ENCODE measurements around the gene DDI2.

DNA sequence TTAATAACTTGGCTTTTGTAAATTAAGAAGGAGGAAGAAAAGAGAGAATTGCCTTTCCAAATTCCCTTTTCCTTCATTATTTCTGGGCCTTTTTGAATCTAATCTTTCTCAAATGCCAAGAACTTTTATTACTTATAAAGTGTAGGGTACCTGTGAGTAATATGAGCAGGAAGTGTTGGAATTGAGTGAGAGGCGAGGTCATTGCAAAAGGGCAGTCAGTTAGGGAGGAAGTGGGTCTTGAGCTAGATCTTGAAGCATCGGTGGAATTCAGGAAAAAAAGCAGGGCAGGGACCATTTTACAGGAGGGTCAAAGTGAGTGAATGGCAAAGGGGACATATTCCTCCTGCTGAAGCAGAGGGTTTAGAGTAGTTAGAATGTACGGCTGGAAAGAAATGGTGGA is 23.4 kb downstream of the DDI2 start:
- TF ChIP-seq, protein P1, sequence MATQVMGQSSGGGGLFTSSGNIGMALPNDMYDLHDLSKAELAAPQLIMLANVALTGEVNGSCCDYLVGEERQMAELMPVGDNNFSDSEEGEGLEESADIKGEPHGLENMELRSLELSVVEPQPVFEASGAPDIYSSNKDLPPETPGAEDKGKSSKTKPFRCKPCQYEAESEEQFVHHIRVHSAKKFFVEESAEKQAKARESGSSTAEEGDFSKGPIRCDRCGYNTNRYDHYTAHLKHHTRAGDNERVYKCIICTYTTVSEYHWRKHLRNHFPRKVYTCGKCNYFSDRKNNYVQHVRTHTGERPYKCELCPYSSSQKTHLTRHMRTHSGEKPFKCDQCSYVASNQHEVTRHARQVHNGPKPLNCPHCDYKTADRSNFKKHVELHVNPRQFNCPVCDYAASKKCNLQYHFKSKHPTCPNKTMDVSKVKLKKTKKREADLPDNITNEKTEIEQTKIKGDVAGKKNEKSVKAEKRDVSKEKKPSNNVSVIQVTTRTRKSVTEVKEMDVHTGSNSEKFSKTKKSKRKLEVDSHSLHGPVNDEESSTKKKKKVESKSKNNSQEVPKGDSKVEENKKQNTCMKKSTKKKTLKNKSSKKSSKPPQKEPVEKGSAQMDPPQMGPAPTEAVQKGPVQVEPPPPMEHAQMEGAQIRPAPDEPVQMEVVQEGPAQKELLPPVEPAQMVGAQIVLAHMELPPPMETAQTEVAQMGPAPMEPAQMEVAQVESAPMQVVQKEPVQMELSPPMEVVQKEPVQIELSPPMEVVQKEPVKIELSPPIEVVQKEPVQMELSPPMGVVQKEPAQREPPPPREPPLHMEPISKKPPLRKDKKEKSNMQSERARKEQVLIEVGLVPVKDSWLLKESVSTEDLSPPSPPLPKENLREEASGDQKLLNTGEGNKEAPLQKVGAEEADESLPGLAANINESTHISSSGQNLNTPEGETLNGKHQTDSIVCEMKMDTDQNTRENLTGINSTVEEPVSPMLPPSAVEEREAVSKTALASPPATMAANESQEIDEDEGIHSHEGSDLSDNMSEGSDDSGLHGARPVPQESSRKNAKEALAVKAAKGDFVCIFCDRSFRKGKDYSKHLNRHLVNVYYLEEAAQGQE (IDR thresholded peaks at IDR 0.05): no peak
- no peak for TF ChIP-seq RAD21 (IDR thresholded peaks at IDR 0.05)
- TF ChIP-seq, protein P2, sequence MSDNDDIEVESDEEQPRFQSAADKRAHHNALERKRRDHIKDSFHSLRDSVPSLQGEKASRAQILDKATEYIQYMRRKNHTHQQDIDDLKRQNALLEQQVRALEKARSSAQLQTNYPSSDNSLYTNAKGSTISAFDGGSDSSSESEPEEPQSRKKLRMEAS (IDR thresholded peaks at IDR 0.05): no peak
- TF ChIP-seq, protein P3, sequence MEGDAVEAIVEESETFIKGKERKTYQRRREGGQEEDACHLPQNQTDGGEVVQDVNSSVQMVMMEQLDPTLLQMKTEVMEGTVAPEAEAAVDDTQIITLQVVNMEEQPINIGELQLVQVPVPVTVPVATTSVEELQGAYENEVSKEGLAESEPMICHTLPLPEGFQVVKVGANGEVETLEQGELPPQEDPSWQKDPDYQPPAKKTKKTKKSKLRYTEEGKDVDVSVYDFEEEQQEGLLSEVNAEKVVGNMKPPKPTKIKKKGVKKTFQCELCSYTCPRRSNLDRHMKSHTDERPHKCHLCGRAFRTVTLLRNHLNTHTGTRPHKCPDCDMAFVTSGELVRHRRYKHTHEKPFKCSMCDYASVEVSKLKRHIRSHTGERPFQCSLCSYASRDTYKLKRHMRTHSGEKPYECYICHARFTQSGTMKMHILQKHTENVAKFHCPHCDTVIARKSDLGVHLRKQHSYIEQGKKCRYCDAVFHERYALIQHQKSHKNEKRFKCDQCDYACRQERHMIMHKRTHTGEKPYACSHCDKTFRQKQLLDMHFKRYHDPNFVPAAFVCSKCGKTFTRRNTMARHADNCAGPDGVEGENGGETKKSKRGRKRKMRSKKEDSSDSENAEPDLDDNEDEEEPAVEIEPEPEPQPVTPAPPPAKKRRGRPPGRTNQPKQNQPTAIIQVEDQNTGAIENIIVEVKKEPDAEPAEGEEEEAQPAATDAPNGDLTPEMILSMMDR (IDR thresholded peaks at IDR 0.05; ENCODE audit: low read depth, low read length, missing input control): no peak
- TF ChIP-seq JUND (IDR thresholded peaks at IDR 0.05): no peak
- no peak for TF ChIP-seq YY1 (IDR thresholded peaks at IDR 0.05)
- TF ChIP-seq TAF1 (conservative IDR thresholded peaks at IDR 0.05): no peak
- TF ChIP-seq, protein P4, sequence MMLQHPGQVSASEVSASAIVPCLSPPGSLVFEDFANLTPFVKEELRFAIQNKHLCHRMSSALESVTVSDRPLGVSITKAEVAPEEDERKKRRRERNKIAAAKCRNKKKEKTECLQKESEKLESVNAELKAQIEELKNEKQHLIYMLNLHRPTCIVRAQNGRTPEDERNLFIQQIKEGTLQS (IDR thresholded peaks at IDR 0.05): no peak
- TF ChIP-seq GABPA (IDR thresholded peaks at IDR 0.05 in 1 of 2, conservative IDR thresholded peaks at IDR 0.05 in 1 of 2): no peak
- TF ChIP-seq EGR1 (IDR thresholded peaks at IDR 0.05; ENCODE audit: low read depth in 2 of 2): no peak
